HEK293 (cell line): ENCODE measurements around the gene GRM5.
"Not testable (repeated sequence)": the region's sequence is repeated elsewhere in the genome, so short reads cannot be mapped to it uniquely, and the experiment has no call there.

Experiments
- YY1 ChIP-seq: fragments of 450-650 bp; formaldehyde crosslinking; IDR thresholded peaks from 2 replicates; pipeline ENCODE4 v1.5.1; 2018; ENCODE audit warnings: missing biosample characterization, missing genetic modification characterization
- ZNF324 ChIP-seq: fragments of 450-650 bp; formaldehyde crosslinking; IDR thresholded peaks from 2 replicates; pipeline ENCODE4 v1.5.1; 2016; ENCODE audit warnings: missing biosample characterization, missing genetic modification characterization

DNA sequence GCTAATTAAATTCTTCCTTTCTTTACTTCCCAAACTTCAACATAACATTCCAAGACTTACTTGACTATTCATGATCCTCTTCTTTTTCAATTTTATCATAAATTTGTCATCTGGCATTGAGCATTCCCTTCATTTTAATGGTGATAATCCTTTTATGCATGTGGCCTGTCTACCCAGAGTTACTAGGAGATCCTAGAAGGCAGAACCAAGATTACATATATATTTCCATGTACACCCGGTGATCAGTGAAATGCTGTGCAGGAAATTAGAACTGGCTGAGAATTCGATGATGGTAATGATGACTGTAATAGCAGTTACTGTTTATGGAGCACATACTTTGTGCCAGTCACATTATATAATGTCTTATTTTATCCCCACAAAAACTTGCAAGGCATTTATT lies 104.2 kb downstream of the GRM5 start:
- not testable (repeated sequence) for TF ChIP-seq YY1 (tag by site-specific recombination); ZNF324
